Upper lobe of right lung (tissue), 1 donor: ENCODE measurements around the gene TGM3. TPM values are rescaled to one million over a fixed set of nuclear protein-coding genes. Genes with fewer than 3 reads are reported as not detected.

ENCODE experiments used
- ATAC-seq: fragments of 200-7000 bp; cut with Tn5 transposase; one replicate; pipeline ENCODE4 v1.9.1; 2020; ENCODE audit warnings: mild to moderate bottlenecking, moderate library complexity
- DNase-seq: peaks from one replicate; pipeline ENCODE4 v3.0.0-alpha.2; 2020
- H3K27ac ChIP-seq: fragments of 200-600 bp; one replicate; pipeline ENCODE4 v1.8.0; 2022
- H3K27me3 ChIP-seq: fragments of 200-600 bp; one replicate; pipeline ENCODE4 v1.8.0; 2022; ENCODE audit warnings: mild to moderate bottlenecking
- H3K36me3 ChIP-seq: fragments of 200-600 bp; one replicate; pipeline ENCODE4 v1.8.0; 2022
- H3K4me1 ChIP-seq: fragments of 200-600 bp; one replicate; pipeline ENCODE4 v1.8.0; 2022
- H3K4me3 ChIP-seq: fragments of 200-600 bp; one replicate; pipeline ENCODE4 v1.8.0; 2022; ENCODE audit warnings: mild to moderate bottlenecking
- H3K9me3 ChIP-seq: fragments of 200-600 bp; one replicate; pipeline ENCODE4 v1.8.0; 2022
- intact Hi-C: fragments of 100-400 bp; cut with DNase I; formaldehyde crosslinking; loops from one replicate; pipeline ENCODE4 v1.11.0; 2022
- total RNA-seq: library from RNA; stranded (reverse); fragmentation: NEBNext Ultra II Directional; extraction: Animal tissue kit (Norgen Biotek cat#: 25700); gene quantifications from one replicate; pipeline ENCODE4 v1.2.1, GENCODE V29; 2021
- TF ChIP-seq, protein P1 (sequence below): fragments of 200-600 bp; IDR thresholded peaks from one replicate; pipeline ENCODE4 v1.8.0; 2022; ENCODE audit warnings: antibody characterized with exemption
- donor health status: DM: no; HTN: yes; CAD: no; lungs with severe emphysema.

Gene TGM3
- total RNA-seq, 1 donor from 2014 or later, result not detected

DNA sequence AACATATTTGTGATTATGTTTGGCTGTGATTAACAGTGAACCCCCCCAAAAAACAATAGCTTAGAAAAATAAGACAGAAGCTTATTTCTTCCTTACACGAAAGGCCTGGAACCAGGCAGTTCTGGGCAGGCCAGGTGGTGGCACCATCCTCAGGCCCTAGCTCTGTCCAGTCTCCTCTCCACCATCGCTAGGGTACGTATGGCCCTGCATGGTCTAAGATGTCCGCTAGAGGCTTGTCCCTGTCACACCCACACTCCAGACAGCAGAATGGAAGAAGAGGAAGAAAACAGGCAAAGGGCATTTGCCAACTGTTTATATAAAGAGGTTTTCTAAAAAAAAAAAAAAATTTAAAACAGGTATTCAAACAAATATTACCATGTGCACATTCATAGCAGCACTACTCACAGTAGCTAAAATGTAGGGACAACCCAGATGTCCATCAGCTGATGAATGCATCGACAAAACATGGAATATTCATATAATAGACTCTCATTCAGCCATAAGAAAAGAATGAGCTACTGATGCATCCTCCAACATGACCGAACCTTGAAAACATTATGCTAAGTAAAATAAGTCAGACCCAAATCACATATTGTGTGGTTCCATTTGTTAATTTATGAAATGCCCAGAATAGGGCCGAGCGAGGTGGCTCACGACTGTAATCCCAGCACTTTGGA, 6.7 kb downstream of the TGM3 start:
- Histone ChIP-seq H3K27me3 (no peaks in the 10 kb centered on the region), H3K36me3 (no peaks in the 10 kb centered on the region), H3K4me3 (no peak overlapping the region), H3K27ac (no peak overlapping the region), H3K4me1 (peaks cover 4% of the 10 kb centered on the region), H3K9me3 (no peaks in the 10 kb centered on the region)
- no peak for DNase-seq
- TF ChIP-seq, protein P1, sequence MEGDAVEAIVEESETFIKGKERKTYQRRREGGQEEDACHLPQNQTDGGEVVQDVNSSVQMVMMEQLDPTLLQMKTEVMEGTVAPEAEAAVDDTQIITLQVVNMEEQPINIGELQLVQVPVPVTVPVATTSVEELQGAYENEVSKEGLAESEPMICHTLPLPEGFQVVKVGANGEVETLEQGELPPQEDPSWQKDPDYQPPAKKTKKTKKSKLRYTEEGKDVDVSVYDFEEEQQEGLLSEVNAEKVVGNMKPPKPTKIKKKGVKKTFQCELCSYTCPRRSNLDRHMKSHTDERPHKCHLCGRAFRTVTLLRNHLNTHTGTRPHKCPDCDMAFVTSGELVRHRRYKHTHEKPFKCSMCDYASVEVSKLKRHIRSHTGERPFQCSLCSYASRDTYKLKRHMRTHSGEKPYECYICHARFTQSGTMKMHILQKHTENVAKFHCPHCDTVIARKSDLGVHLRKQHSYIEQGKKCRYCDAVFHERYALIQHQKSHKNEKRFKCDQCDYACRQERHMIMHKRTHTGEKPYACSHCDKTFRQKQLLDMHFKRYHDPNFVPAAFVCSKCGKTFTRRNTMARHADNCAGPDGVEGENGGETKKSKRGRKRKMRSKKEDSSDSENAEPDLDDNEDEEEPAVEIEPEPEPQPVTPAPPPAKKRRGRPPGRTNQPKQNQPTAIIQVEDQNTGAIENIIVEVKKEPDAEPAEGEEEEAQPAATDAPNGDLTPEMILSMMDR, result peak; percentile 10
- intact Hi-C loops, result no loop called here
- ATAC-seq, result peak; percentile 43

DNA sequence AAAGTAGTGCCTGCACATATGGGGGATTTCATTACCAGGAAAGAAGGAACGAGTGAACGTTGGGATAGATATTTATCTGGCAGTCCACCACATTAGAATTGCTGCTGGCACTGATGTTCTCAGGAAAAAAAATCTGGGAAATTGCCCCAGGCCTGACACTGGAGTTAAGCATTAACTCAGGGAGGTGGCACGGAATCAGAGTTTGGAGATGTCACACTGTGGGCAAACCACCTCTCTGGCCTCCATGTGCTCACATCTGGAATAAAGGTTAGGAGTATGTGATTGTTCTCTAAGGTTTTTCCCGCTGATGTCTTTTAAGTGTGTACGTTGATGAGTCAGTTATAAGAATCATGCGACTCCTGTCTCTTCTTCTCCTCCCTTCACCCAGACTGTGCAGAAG, 7.9 kb downstream of the TGM3 start:
- Histone ChIP-seq H3K36me3 (no peaks in the 10 kb centered on the region), H3K27me3 (no peaks in the 10 kb centered on the region), H3K4me3 (no peak overlapping the region), H3K9me3 (no peaks in the 10 kb centered on the region), H3K4me1 (peaks cover 4% of the 10 kb centered on the region), H3K27ac (no peak overlapping the region)
- intact Hi-C loops, result no loop called here
- DNase-seq (no peak), ATAC-seq (no peak)
- TF ChIP-seq, protein P1, result no peak

- DNase-seq, result no peak
- ATAC-seq, result no peak
- intact Hi-C loops, result no loop called here
- Histone ChIP-seq H3K4me1 (peaks cover 4% of the 10 kb centered on the region), H3K27me3 (no peaks in the 10 kb centered on the region), H3K4me3 (no peak overlapping the region), H3K27ac (no peak overlapping the region), H3K36me3 (no peaks in the 10 kb centered on the region), H3K9me3 (no peaks in the 10 kb centered on the region)
- TF ChIP-seq, protein P1, result no peak
These were observed 8.4 kb downstream of the TGM3 start for GRCh38 chr20:2304180-2304579.

DNA sequence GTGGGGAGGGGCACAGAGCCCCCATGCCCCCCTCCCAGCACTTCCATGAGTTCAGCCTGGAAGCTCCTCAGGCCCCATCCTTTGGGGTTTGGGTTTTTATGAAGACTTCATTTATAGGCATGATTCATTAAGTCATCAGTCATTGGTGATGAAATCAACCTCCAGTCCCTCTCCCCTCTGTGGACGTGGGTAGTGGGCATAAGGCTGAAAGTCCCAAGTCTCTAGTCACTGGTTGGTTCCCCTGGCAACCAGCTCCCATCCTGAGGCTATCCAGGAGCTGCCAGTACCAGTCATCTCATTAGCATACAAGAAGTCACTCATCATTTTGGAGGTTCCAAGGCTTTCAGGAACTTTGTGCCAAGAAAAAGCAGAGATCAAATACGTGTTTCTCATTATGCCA, 9.2 kb downstream of the TGM3 start:
- no peaks in the 10 kb centered on the region for H3K27me3 ChIP-seq
- intact Hi-C loops, result no loop called here
- no peaks in the 10 kb centered on the region for H3K9me3 ChIP-seq
- ATAC-seq (no peak), DNase-seq (no peak)
- H3K36me3 ChIP-seq, result no peaks in the 10 kb centered on the region
- TF ChIP-seq, protein P1, result no peak
- H3K4me1 ChIP-seq, result no peaks in the 10 kb centered on the region
- H3K27ac ChIP-seq, result no peak overlapping the region
- H3K4me3 ChIP-seq, result no peak overlapping the region

DNA sequence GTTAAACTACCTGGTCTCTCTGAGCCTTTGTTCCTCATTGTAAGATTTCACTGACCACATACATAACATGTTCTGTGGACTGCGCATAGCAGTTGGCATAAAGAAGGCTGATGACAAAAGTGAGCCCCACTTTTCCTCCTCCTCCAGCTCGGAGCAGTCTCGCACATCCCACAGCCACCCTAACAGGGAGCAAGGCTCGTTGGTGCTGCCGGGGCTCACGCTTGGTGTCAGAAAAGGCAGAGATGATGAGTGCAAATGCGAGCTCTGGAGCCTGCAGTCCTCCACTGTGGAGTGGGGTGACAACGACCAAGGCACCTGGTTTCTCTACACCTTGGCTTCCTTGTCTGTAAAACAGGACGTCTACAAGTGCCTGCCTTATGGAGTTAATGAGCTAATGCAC, 9.7 kb downstream of the TGM3 start:
- H3K36me3 ChIP-seq, result no peaks in the 10 kb centered on the region
- H3K27me3 ChIP-seq, result no peaks in the 10 kb centered on the region
- H3K27ac ChIP-seq, result no peak overlapping the region
- H3K9me3 ChIP-seq, result no peaks in the 10 kb centered on the region
- TF ChIP-seq, protein P1, result no peak
- ATAC-seq (no peak), DNase-seq (no peak)
- H3K4me3 ChIP-seq, result no peak overlapping the region
- intact Hi-C loops, result no loop called here
- H3K4me1 ChIP-seq, result no peaks in the 10 kb centered on the region

DNA sequence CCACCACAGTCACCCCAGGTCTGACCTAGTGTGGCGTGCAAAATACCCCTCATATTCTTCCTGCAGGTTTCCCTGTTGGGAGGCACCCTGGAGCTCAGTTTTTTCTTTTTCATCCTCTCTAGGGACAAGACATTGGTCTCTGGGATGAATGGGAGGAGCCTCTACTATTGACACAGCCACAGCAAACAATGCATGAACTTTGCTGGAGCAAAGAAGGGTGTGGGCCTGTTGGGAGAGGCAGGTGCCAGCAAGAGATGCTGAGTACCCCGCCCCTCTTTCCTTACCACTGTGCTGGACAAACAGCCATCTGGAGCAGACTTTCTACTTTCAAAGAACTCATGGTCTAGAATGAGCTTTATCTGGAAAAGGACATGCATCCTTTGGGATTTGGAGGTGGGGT, 10.1 kb downstream of the TGM3 start:
- no peak overlapping the region for H3K4me3 ChIP-seq
- H3K9me3 ChIP-seq, result no peaks in the 10 kb centered on the region
- H3K4me1 ChIP-seq, result no peaks in the 10 kb centered on the region
- DNase-seq (no peak), ATAC-seq (no peak)
- no peaks in the 10 kb centered on the region for H3K36me3 ChIP-seq
- H3K27me3 ChIP-seq, result no peaks in the 10 kb centered on the region
- intact Hi-C loops, result no loop called here
- TF ChIP-seq, protein P1, result no peak
- H3K27ac ChIP-seq, result no peak overlapping the region
